Measurements from ENCODE around the gene NOS1AP. TPM values are rescaled to one million over a fixed set of nuclear protein-coding genes. Genes with fewer than 3 reads are reported as not detected.

Gene NOS1AP
- total RNA-seq, 2 donors from 2014 or later = 3.1 to 4.0 TPM

DNA sequence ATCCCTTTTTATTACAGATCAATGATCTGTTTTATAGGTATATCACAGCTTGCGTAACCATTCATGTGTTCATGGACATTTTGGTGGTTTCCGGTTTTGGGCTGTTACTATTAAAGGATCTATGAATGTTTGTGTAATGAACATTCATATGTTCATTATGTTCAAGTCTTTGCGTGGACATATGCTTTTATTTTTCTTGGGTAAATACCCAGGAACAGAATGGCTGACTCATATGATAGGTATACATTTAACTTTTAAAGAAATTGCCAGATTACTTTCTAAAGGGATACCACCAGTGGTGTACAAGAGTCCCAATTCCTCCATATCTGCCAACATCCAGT lies 233.5 kb downstream of the NOS1AP start:
- WGBS, 2 donors = 94 to 97% methylated on average over 3 of the region's 3 CpGs
- no peaks in the 10 kb centered on the region for H3K9me3 ChIP-seq
- intact Hi-C loops (cut with DNase I) = no loop called here
- H3K27ac ChIP-seq = no peak overlapping the region
- no peaks in the 10 kb centered on the region for H3K27me3 ChIP-seq
- no peak overlapping the region for H3K4me3 ChIP-seq
- peaks cover 8% of the 10 kb centered on the region for H3K4me1 ChIP-seq
- no peak for ATAC-seq
- TF ChIP-seq POLR2A (IDR thresholded peaks at IDR 0.05) = no peak
- TF ChIP-seq, protein P1, sequence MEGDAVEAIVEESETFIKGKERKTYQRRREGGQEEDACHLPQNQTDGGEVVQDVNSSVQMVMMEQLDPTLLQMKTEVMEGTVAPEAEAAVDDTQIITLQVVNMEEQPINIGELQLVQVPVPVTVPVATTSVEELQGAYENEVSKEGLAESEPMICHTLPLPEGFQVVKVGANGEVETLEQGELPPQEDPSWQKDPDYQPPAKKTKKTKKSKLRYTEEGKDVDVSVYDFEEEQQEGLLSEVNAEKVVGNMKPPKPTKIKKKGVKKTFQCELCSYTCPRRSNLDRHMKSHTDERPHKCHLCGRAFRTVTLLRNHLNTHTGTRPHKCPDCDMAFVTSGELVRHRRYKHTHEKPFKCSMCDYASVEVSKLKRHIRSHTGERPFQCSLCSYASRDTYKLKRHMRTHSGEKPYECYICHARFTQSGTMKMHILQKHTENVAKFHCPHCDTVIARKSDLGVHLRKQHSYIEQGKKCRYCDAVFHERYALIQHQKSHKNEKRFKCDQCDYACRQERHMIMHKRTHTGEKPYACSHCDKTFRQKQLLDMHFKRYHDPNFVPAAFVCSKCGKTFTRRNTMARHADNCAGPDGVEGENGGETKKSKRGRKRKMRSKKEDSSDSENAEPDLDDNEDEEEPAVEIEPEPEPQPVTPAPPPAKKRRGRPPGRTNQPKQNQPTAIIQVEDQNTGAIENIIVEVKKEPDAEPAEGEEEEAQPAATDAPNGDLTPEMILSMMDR (IDR thresholded peaks at IDR 0.05) = no peak
- H3K36me3 ChIP-seq (replicated peaks in 1 of 2; ENCODE audit: insufficient read depth in 1 of 2, low read depth in 2 of 2) = no peaks in the 10 kb centered on the region
- DNase-seq = no peak

- no peak overlapping the region for H3K4me3 ChIP-seq
- ATAC-seq (no peak), DNase-seq (no peak)
- no peaks in the 10 kb centered on the region for H3K27me3 ChIP-seq
- 88 to 95% methylated on average over 2 of the region's 2 CpGs for WGBS, 2 donors
- H3K27ac ChIP-seq = no peak overlapping the region
- no peaks in the 10 kb centered on the region for H3K9me3 ChIP-seq
- intact Hi-C loops (cut with DNase I) = no loop called here
- TF ChIP-seq, protein P1 (IDR thresholded peaks at IDR 0.05) = no peak
- TF ChIP-seq POLR2A (IDR thresholded peaks at IDR 0.05) = no peak
- H3K36me3 ChIP-seq (replicated peaks in 1 of 2; ENCODE audit: insufficient read depth in 1 of 2, low read depth in 2 of 2) = no peaks in the 10 kb centered on the region
- H3K4me1 ChIP-seq = peaks cover 8% of the 10 kb centered on the region
Observed at GRCh38 chr1:162304736-162305135, 235.2 kb downstream of the NOS1AP start.

DNA sequence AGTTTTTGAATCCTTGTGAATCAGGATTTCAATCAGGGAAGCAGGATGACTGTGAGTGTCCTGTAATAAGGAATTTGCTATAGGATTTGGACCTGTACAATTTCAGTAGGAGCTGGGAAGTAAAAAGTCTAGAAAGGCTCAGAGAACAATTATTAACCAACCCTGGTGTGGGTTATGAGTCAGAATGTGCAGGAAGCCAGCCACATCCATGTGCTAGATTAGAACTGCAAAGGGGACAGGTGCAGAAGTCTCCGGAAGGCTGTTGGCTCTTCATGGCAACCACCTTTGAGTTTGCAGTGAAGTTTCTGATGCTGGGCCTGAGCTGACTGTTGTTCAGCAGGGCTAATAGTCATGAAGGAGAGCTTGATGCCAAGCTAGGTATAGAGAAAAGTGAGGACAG lies 236.5 kb downstream of the NOS1AP start:
- TF ChIP-seq, protein P1 (IDR thresholded peaks at IDR 0.05) = no peak
- TF ChIP-seq POLR2A (IDR thresholded peaks at IDR 0.05) = no peak
- Histone ChIP-seq H3K27ac (peak overlapping the region in 3 of 4 donors; percentile 10 to 52 (median 18)), H3K9me3 (no peaks in the 10 kb centered on the region), H3K4me3 (no peak overlapping the region), H3K4me1 (peaks cover 8% of the 10 kb centered on the region), H3K27me3 (no peaks in the 10 kb centered on the region), H3K36me3 (replicated peaks in 1 of 2; ENCODE audit: insufficient read depth in 1 of 2, low read depth in 2 of 2) (no peaks in the 10 kb centered on the region)
- ATAC-seq = peak; percentile 75
- intact Hi-C loops (cut with DNase I) = no loop called here
- peak; percentile 22 to 70 (median 62) for DNase-seq
- WGBS, 2 donors = 20 to 21% methylated on average over 1 of the region's 1 CpG

DNA sequence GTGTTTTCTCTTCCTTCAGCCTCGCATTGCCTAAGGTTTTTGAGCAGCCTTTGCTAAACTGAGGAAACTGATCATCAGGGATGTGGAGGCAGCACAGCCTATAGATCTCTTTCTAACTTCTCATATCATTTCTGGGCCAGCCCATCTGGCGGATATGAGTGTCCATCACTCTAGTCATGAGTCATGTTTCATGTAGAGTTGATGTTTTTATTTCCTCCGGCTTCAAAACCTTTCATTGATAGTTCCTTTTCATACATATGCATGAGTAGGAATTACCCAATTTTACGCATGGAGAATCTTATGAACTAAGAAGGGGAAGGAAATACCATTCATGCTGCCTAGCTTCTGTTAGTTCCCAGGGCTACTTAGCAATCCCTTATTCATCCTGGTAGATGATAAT lies 240.8 kb downstream of the NOS1AP start:
- Histone ChIP-seq H3K27ac (no peak overlapping the region), H3K36me3 (replicated peaks in 1 of 2; ENCODE audit: insufficient read depth in 1 of 2, low read depth in 2 of 2) (no peaks in the 10 kb centered on the region), H3K4me1 (peaks cover 8% of the 10 kb centered on the region), H3K27me3 (no peaks in the 10 kb centered on the region), H3K4me3 (no peak overlapping the region), H3K9me3 (no peaks in the 10 kb centered on the region)
- ATAC-seq (no peak), DNase-seq (no peak)
- WGBS, 2 donors = 85 to 94% methylated on average over 4 of the region's 4 CpGs
- TF ChIP-seq POLR2A (IDR thresholded peaks at IDR 0.05) = no peak
- TF ChIP-seq, protein P1 (IDR thresholded peaks at IDR 0.05) = no peak
- intact Hi-C loops (cut with DNase I) = no loop called here

DNA sequence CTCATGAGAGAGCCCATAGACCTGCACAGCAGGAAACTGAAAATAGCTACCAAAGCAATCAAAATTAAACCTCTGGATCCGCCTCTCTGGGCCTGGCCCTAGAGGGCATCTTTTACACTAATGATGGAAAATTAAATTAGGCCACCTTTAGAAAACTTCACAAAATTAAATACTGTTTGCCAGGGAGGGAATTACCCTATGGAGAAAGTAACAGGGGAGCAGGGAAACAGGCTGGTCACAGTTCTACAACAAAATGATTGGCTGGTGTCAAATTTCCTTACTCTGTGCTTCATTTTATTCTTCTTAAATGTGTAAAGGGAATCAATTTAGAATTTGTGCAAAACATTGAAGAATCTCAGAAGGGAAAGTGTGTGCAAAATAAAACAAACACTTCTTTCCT lies 244.7 kb downstream of the NOS1AP start:
- Histone ChIP-seq H3K27me3 (no peaks in the 10 kb centered on the region), H3K9me3 (no peaks in the 10 kb centered on the region), H3K4me1 (no peaks in the 10 kb centered on the region), H3K36me3 (replicated peaks in 1 of 2; ENCODE audit: insufficient read depth in 1 of 2, low read depth in 2 of 2) (no peaks in the 10 kb centered on the region), H3K27ac (no peak overlapping the region), H3K4me3 (no peak overlapping the region)
- 100% methylated on average over 1 of the region's 1 CpG for WGBS, 2 donors
- DNase-seq = no peak
- intact Hi-C loops (cut with DNase I) = no loop called here
- no peak for ATAC-seq
- TF ChIP-seq, protein P1 (IDR thresholded peaks at IDR 0.05) = no peak
- no peak for TF ChIP-seq POLR2A (IDR thresholded peaks at IDR 0.05)

Data from body of pancreas (tissue), 4 donors.